ENCODE data around the gene WDR41. TPM values are rescaled to one million over a fixed set of nuclear protein-coding genes. Genes with fewer than 3 reads are reported as not detected.

Gene WDR41
- 88.5 and 89.5 TPM in 2 replicates for polyA plus RNA-seq (2011; rRNA removed)
- polyA plus RNA-seq (2012; cell fraction: cytosol; rRNA removed): 22.4 and 26.2 TPM in 2 replicates
- 7.6 and 11.2 TPM in 2 replicates for polyA plus RNA-seq (2012; cell fraction: nucleus; rRNA removed)
- 60.8 to 65.6 TPM (median 62.1 TPM) in 3 replicates for polyA plus RNA-seq (2017; fragmentation: RNase III; extraction: RNeasy Plus Mini Kit Qiagen cat#74134 plus additional on column Dnase treatment)
- 47.5 and 62.1 TPM in 2 replicates for polyA minus RNA-seq (2011; rRNA and poly(A)+ RNA removed)

GRCh38 chr5:77491783-77492652, at the start of gene WDR41:
WDR41 (minus strand) TSS chr5:77492316; CDS start chr5:77492220, 96 bp downstream.
- DNase-seq (ENCODE audit: low read depth in 1 of 2, low spot score in 1 of 2): peak; percentile 78 to 92
- peaks cover 13% of the 10 kb centered on the region; the same call in 2 of the 3 replicates for H3K4me1 ChIP-seq
- CTCF ChIA-PET: interaction anchor here (0.6 to 3.1 kb wide), 59 partner anchors 9 to 991 kb away, joined by 3 to 23 read pairs (median 3); partner anchors contain the start of genes AGGF1 and ZBED3
- under 1% methylated on average over 33 of the region's 90 CpGs for WGBS (ENCODE audit: missing lambda C conversion rate)
- peak within 1 kb of the TSS; percentile 83 to 97 for H3K27ac ChIP-seq
- peak within 1 kb of the TSS; percentile 61 for H3K4me3 ChIP-seq
- TF ChIP-seq EHMT2 (IDR thresholded peaks at IDR 0.05; ENCODE audit: low read depth) (no peak), POLR2A (IDR thresholded peaks at IDR 0.05; ENCODE audit: low read length) (peak; percentile 56), HOXB13 (CRISPR knock-in tag; IDR thresholded peaks at IDR 0.05; ENCODE audit: low read depth) (no peak), NR3C1 (IDR thresholded peaks at IDR 0.05) (no peak), GATA3 (IDR thresholded peaks at IDR 0.05; ENCODE audit: borderline replicate concordance) (0 out of 2 replicates have a peak, but pooled peaks have one; percentile 26), TFCP2L1 (CRISPR knock-in tag; IDR thresholded peaks at IDR 0.05) (no peak), RAD21 (conservative IDR thresholded peaks at IDR 0.05 in 1 of 2, IDR thresholded peaks at IDR 0.05 in 1 of 2) (peak; percentile 58 to 79), PHF8 (IDR thresholded peaks at IDR 0.05; ENCODE audit: borderline replicate concordance, low read depth) (peak; percentile 50), JUN (IDR thresholded peaks at IDR 0.05) (peak in 1 of 2 experiments; percentile 71; a peak in 2 of 5 replicates), FOSB (CRISPR knock-in tag; IDR thresholded peaks at IDR 0.05) (no peak), RFX5 (IDR thresholded peaks at IDR 0.05) (0 out of 2 replicates have a peak, but pooled peaks have one; percentile 44), SMC3 (IDR thresholded peaks at IDR 0.05) (peak; percentile 87), CTCF (IDR thresholded peaks at IDR 0.05) (peak; percentile 89), MAZ (IDR thresholded peaks at IDR 0.05; ENCODE audit: borderline replicate concordance, low read depth, low read length) (0 out of 2 replicates have a peak, but pooled peaks have one; percentile 37), CBX8 (IDR thresholded peaks at IDR 0.05) (no peak), MAX (IDR thresholded peaks at IDR 0.05) (peak; percentile 77)
- TF ChIP-seq, protein P1, sequence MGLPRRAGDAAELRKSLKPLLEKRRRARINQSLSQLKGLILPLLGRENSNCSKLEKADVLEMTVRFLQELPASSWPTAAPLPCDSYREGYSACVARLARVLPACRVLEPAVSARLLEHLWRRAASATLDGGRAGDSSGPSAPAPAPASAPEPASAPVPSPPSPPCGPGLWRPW (IDR thresholded peaks at IDR 0.05): no peak
- TF ChIP-seq, protein P2, sequence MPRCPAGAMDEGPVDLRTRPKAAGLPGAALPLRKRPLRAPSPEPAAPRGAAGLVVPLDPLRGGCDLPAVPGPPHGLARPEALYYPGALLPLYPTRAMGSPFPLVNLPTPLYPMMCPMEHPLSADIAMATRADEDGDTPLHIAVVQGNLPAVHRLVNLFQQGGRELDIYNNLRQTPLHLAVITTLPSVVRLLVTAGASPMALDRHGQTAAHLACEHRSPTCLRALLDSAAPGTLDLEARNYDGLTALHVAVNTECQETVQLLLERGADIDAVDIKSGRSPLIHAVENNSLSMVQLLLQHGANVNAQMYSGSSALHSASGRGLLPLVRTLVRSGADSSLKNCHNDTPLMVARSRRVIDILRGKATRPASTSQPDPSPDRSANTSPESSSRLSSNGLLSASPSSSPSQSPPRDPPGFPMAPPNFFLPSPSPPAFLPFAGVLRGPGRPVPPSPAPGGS (IDR thresholded peaks at IDR 0.05): peak; percentile 59; the same call in 2 of the 3 replicates
- TF ChIP-seq, protein P3, sequence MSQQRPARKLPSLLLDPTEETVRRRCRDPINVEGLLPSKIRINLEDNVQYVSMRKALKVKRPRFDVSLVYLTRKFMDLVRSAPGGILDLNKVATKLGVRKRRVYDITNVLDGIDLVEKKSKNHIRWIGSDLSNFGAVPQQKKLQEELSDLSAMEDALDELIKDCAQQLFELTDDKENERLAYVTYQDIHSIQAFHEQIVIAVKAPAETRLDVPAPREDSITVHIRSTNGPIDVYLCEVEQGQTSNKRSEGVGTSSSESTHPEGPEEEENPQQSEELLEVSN (IDR thresholded peaks at IDR 0.05; ENCODE audit: borderline replicate concordance, low read depth): peak; percentile 75
- peak; percentile 98 for ATAC-seq
- POLR2A ChIA-PET: interaction anchor here (0.5 to 1.9 kb wide), 12 partner anchors 9 to 415 kb away, joined by 3 to 12 read pairs (median 4); partner anchors contain the start of gene ZBED3
- H3K9me3 ChIP-seq: no peaks in the 10 kb centered on the region
- peak within 1 kb of the TSS; percentile 93 for H3K4me2 ChIP-seq
- FAIRE-seq: no peak

- ChIA-PET CTCF (no interaction called here), POLR2A (no interaction called here)
- Histone ChIP-seq H3K27ac (no peak overlapping the region), H3K4me2 (no peak overlapping the region), H3K4me1 (no peaks in the 10 kb centered on the region), H3K4me3 (no peak overlapping the region), H3K9me3 (no peaks in the 10 kb centered on the region)
- ATAC-seq: no peak
- 43% methylated on average over 3 of the region's 3 CpGs for WGBS (ENCODE audit: missing lambda C conversion rate)
- DNase-seq (ENCODE audit: low read depth in 1 of 2, low spot score in 1 of 2): no peak
- TF ChIP-seq, protein P4, sequence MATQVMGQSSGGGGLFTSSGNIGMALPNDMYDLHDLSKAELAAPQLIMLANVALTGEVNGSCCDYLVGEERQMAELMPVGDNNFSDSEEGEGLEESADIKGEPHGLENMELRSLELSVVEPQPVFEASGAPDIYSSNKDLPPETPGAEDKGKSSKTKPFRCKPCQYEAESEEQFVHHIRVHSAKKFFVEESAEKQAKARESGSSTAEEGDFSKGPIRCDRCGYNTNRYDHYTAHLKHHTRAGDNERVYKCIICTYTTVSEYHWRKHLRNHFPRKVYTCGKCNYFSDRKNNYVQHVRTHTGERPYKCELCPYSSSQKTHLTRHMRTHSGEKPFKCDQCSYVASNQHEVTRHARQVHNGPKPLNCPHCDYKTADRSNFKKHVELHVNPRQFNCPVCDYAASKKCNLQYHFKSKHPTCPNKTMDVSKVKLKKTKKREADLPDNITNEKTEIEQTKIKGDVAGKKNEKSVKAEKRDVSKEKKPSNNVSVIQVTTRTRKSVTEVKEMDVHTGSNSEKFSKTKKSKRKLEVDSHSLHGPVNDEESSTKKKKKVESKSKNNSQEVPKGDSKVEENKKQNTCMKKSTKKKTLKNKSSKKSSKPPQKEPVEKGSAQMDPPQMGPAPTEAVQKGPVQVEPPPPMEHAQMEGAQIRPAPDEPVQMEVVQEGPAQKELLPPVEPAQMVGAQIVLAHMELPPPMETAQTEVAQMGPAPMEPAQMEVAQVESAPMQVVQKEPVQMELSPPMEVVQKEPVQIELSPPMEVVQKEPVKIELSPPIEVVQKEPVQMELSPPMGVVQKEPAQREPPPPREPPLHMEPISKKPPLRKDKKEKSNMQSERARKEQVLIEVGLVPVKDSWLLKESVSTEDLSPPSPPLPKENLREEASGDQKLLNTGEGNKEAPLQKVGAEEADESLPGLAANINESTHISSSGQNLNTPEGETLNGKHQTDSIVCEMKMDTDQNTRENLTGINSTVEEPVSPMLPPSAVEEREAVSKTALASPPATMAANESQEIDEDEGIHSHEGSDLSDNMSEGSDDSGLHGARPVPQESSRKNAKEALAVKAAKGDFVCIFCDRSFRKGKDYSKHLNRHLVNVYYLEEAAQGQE (IDR thresholded peaks at IDR 0.05): no peak
- no peak for TF ChIP-seq TP53 (CRISPR knock-in tag; IDR thresholded peaks at IDR 0.05)
- TF ChIP-seq HOXB13 (CRISPR knock-in tag; IDR thresholded peaks at IDR 0.05; ENCODE audit: low read depth): no peak
- TF ChIP-seq CBX8 (IDR thresholded peaks at IDR 0.05): no peak
- no peak for TF ChIP-seq SREBF2 (IDR thresholded peaks at IDR 0.05)
- TF ChIP-seq HOXB5 (CRISPR knock-in tag; IDR thresholded peaks at IDR 0.05): no peak
- no peak for TF ChIP-seq HEYL (CRISPR knock-in tag; IDR thresholded peaks at IDR 0.05)
- no peak for TF ChIP-seq NFE2L2 (conservative IDR thresholded peaks at IDR 0.05; ENCODE audit: low read length)
- TF ChIP-seq HOXA7 (CRISPR knock-in tag; IDR thresholded peaks at IDR 0.05): no peak
- no peak for TF ChIP-seq POLR2AphosphoS2 (conservative IDR thresholded peaks at IDR 0.05; ENCODE audit: low read length)
- FAIRE-seq: no peak
Observed at GRCh38 chr5:77531297-77531696, 39.2 kb upstream of the WDR41 start.
